Skeletal muscle satellite cell (primary cell): Measurements from ENCODE around the gene RBKS.
"Not testable (repeated sequence)": the region's sequence is repeated elsewhere in the genome, so short reads cannot be mapped to it uniquely, and the experiment has no call there.

Source experiments
- H3K27me3 ChIP-seq: 2 replicates; pipeline ENCODE4 v1.7.0; 2013; ENCODE audit warnings: low read length; ENCODE audit not compliant: control insufficient read depth, insufficient read depth
- H3K36me3 ChIP-seq: 2 replicates; pipeline ENCODE4 v1.7.0; 2013; ENCODE audit warnings: mild to moderate bottlenecking, control low read depth, low read length; ENCODE audit not compliant: insufficient read depth
- H3K4me1 ChIP-seq: 2 replicates; pipeline ENCODE4 v1.7.0; 2013; ENCODE audit warnings: low read length; ENCODE audit not compliant: control insufficient read depth, insufficient read depth
- H3K4me2 ChIP-seq: 2 replicates; pipeline ENCODE4 v1.7.0; 2013; ENCODE audit warnings: mild to moderate bottlenecking, low read length
- H3K4me3 ChIP-seq: 2 replicates; pipeline ENCODE4 v1.7.0; 2013; ENCODE audit warnings: low read length
- H3K9ac ChIP-seq: 2 replicates; pipeline ENCODE4 v1.7.0; 2013; ENCODE audit warnings: mild to moderate bottlenecking, low read depth, low read length, moderate library complexity
- H3K9me3 ChIP-seq: replicated peaks from 2 replicates; pipeline ENCODE4 v1.7.0; 2013; ENCODE audit warnings: mild to moderate bottlenecking, control low read depth, low read length

RBKS gene

GRCh38 chr2:27886322-27886721, 3.9 kb downstream of the RBKS start:
- Histone ChIP-seq H3K4me2 (no peak overlapping the region), H3K9me3 (no peaks in the 10 kb centered on the region), H3K9ac (peak overlapping the region; percentile 20), H3K4me3 (no peak overlapping the region), H3K27me3 (no peaks in the 10 kb centered on the region), H3K36me3 (no peaks in the 10 kb centered on the region), H3K4me1 (peaks cover 40% of the 10 kb centered on the region)

GRCh38 chr2:27885661-27886060, 4.5 kb downstream of the RBKS start:
- no peaks in the 10 kb centered on the region for H3K36me3 ChIP-seq
- no peaks in the 10 kb centered on the region for H3K27me3 ChIP-seq
- H3K4me1 ChIP-seq: peaks cover 38% of the 10 kb centered on the region
- H3K9ac ChIP-seq: peak overlapping the region; percentile 20
- H3K9me3 ChIP-seq: no peaks in the 10 kb centered on the region
- no peak overlapping the region for H3K4me3 ChIP-seq
- peak overlapping the region; percentile 19 for H3K4me2 ChIP-seq

- peaks cover 38% of the 10 kb centered on the region for H3K4me1 ChIP-seq
- H3K4me3 ChIP-seq: no peak overlapping the region
- H3K36me3 ChIP-seq: no peaks in the 10 kb centered on the region
- peak overlapping the region; percentile 20 for H3K9ac ChIP-seq
- peak overlapping the region; percentile 19 for H3K4me2 ChIP-seq
- H3K9me3 ChIP-seq: no peaks in the 10 kb centered on the region
- no peaks in the 10 kb centered on the region for H3K27me3 ChIP-seq
These were observed 5.0 kb downstream of the RBKS start for GRCh38 chr2:27885234-27885633.

- Histone ChIP-seq H3K9ac (no peak overlapping the region), H3K27me3 (no peaks in the 10 kb centered on the region)
These were observed 5.6 kb downstream of the RBKS start for GRCh38 chr2:27884601-27885000.

GRCh38 chr2:27882584-27882922, 7.6 kb downstream of the RBKS start:
- not testable (repeated sequence) for H3K4me3 ChIP-seq, H3K27me3 ChIP-seq, H3K36me3 ChIP-seq, H3K4me2 ChIP-seq, H3K9ac ChIP-seq, H3K9me3 ChIP-seq
- peaks cover 17% of the 10 kb centered on the region for H3K4me1 ChIP-seq

More at GRCh38 chr2:27884601-27885000, 5.6 kb downstream of the RBKS start:
- Histone ChIP-seq H3K4me2 (no peak overlapping the region), H3K9me3 (no peaks in the 10 kb centered on the region), H3K4me1 (peaks cover 36% of the 10 kb centered on the region), H3K36me3 (no peaks in the 10 kb centered on the region), H3K4me3 (no peak overlapping the region)

GRCh38 chr2:27881815-27882583, 8.2 kb downstream of the RBKS start:
- not testable (repeated sequence) for H3K36me3 ChIP-seq, H3K9ac ChIP-seq, H3K4me2 ChIP-seq, H3K27me3 ChIP-seq, H3K9me3 ChIP-seq, H3K4me3 ChIP-seq
- H3K4me1 ChIP-seq: peaks cover 17% of the 10 kb centered on the region

- no peak overlapping the region for H3K4me2 ChIP-seq
- no peak overlapping the region for H3K9ac ChIP-seq
- no peaks in the 10 kb centered on the region for H3K27me3 ChIP-seq
- no peaks in the 10 kb centered on the region for H3K4me1 ChIP-seq
- H3K9me3 ChIP-seq: no peaks in the 10 kb centered on the region
- no peak overlapping the region for H3K4me3 ChIP-seq
- no peaks in the 10 kb centered on the region for H3K36me3 ChIP-seq
These were observed 11.4 kb downstream of the RBKS start for GRCh38 chr2:27878825-27879224.

- Histone ChIP-seq H3K4me1 (no peaks in the 10 kb centered on the region), H3K36me3 (no peaks in the 10 kb centered on the region), H3K4me3 (no peak overlapping the region), H3K4me2 (no peak overlapping the region), H3K9ac (no peak overlapping the region), H3K27me3 (no peaks in the 10 kb centered on the region), H3K9me3 (no peaks in the 10 kb centered on the region)
These were observed 14.9 kb downstream of the RBKS start for GRCh38 chr2:27875089-27875881.

- no peak overlapping the region for H3K4me2 ChIP-seq
- no peaks in the 10 kb centered on the region for H3K27me3 ChIP-seq
- no peak overlapping the region for H3K4me3 ChIP-seq
- H3K9ac ChIP-seq: no peak overlapping the region
- H3K36me3 ChIP-seq: no peaks in the 10 kb centered on the region
- no peaks in the 10 kb centered on the region for H3K9me3 ChIP-seq
- no peaks in the 10 kb centered on the region for H3K4me1 ChIP-seq
These were observed 17.1 kb downstream of the RBKS start for GRCh38 chr2:27873091-27873490.

GRCh38 chr2:27871802-27872201, 18.4 kb downstream of the RBKS start:
- Histone ChIP-seq H3K4me2 (no peak overlapping the region), H3K9me3 (no peaks in the 10 kb centered on the region), H3K9ac (no peak overlapping the region), H3K27me3 (no peaks in the 10 kb centered on the region), H3K36me3 (no peaks in the 10 kb centered on the region), H3K4me3 (no peak overlapping the region), H3K4me1 (no peaks in the 10 kb centered on the region)

- no peaks in the 10 kb centered on the region for H3K36me3 ChIP-seq
- no peak overlapping the region for H3K4me3 ChIP-seq
- H3K9me3 ChIP-seq: no peaks in the 10 kb centered on the region
- no peaks in the 10 kb centered on the region for H3K27me3 ChIP-seq
- H3K9ac ChIP-seq: no peak overlapping the region
- H3K4me2 ChIP-seq: no peak overlapping the region
- no peaks in the 10 kb centered on the region for H3K4me1 ChIP-seq
These were observed 19.5 kb downstream of the RBKS start for GRCh38 chr2:27870724-27871123.

GRCh38 chr2:27869763-27870162, 20.4 kb downstream of the RBKS start:
- no peak overlapping the region for H3K4me3 ChIP-seq
- no peaks in the 10 kb centered on the region for H3K9me3 ChIP-seq
- no peaks in the 10 kb centered on the region for H3K36me3 ChIP-seq
- no peak overlapping the region for H3K4me2 ChIP-seq
- no peaks in the 10 kb centered on the region for H3K4me1 ChIP-seq
- no peak overlapping the region for H3K9ac ChIP-seq
- no peaks in the 10 kb centered on the region for H3K27me3 ChIP-seq
